GM20000 (cell line): Measurements from ENCODE around the gene ACOX3.

Source experiments
- DNase-seq: peaks from one replicate; pipeline ENCODE4 v3.0.0; 2012; ENCODE audit warnings: low spot score
- TF ChIP-seq, protein P1 (sequence below): IDR thresholded peaks from 2 replicates; pipeline ENCODE4 v1.5.1; 2012; ENCODE audit warnings: mild to moderate bottlenecking, control low read depth; ENCODE audit errors: extremely low read depth, missing control alignments

Gene ACOX3

GRCh38 chr4:8465615-8466611 lies 25.4 kb upstream of the ACOX3 start:
- TF ChIP-seq, protein P1, sequence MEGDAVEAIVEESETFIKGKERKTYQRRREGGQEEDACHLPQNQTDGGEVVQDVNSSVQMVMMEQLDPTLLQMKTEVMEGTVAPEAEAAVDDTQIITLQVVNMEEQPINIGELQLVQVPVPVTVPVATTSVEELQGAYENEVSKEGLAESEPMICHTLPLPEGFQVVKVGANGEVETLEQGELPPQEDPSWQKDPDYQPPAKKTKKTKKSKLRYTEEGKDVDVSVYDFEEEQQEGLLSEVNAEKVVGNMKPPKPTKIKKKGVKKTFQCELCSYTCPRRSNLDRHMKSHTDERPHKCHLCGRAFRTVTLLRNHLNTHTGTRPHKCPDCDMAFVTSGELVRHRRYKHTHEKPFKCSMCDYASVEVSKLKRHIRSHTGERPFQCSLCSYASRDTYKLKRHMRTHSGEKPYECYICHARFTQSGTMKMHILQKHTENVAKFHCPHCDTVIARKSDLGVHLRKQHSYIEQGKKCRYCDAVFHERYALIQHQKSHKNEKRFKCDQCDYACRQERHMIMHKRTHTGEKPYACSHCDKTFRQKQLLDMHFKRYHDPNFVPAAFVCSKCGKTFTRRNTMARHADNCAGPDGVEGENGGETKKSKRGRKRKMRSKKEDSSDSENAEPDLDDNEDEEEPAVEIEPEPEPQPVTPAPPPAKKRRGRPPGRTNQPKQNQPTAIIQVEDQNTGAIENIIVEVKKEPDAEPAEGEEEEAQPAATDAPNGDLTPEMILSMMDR, result no peak
- DNase-seq, result no peak

- no peak for DNase-seq
- TF ChIP-seq, protein P1, result no peak
Observed at GRCh38 chr4:8464381-8464780, 23.9 kb upstream of the ACOX3 start.

GRCh38 chr4:8463811-8464210 lies 23.3 kb upstream of the ACOX3 start:
- TF ChIP-seq, protein P1, result no peak

DNA sequence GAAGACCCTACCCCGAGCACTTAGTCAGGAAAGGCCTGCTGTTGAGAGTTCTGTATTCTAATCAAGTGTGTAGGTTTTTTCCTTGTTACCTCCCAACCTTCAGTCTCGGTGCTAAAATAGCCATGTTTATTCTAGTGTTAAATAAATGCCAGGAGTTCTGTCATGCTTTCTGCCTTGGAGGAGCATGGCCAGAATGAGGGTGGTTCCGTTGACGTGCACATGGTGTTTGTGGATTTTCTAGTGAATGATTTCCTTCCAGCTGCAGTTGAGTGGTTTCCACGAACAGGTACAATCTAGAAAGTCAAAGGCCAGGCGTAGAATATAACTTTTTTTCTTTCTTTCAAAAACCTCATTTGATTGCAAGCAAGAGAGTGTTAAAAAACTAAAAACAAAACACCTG lies 21.1 kb upstream of the ACOX3 start:
- no peak for DNase-seq
- TF ChIP-seq, protein P1, result no peak

More at GRCh38 chr4:8463811-8464210, 23.3 kb upstream of the ACOX3 start:
- no peak for DNase-seq

DNA sequence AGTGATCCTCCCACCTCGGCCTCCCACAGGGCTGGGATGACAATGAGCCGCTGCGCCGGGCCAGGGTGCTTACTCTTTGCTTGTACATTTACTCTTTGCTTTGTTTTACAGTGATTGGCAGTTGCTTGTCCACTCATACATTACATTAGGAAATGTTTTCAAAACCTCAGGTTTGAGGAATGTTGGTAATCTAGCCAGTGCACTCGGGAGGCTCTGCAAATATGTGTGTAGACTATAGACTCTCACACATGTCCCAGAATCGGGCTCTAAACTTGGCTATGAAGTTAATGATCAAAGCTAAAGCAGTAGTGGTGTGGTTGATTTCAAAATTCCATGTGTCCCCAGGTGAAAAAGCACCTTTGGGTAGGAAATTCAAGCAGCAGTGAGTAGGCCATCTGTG lies 20.6 kb upstream of the ACOX3 start:
- TF ChIP-seq, protein P1, result no peak
- DNase-seq, result no peak

DNA sequence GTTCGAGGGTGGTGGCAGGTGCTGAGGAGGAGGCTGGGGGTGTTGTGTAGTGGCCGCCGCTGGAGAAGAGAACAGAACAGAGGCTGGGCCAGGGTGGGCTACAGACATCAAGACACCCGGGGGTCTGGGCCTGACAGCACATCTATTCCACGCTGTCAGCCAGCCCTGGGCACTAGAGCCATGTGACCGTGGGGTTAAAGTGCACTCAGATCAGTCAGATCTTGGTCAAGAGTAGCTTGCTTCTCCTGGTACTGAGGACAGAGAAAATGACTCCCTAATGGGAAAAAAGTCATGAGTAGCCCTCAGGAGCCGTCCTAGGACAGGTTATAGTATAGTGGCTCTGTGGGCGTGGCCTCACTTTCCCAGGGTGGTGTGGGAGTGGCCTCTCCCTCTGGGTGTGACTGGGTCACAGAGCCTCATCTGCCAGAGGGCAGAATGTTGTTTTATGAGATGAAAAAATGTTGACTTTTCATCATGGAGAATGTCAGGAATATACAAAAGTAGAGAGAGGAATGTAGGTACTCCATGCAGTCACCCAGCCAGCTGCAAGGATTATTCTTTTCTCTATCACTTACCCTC lies 19.4 kb upstream of the ACOX3 start:
- no peak for DNase-seq
- TF ChIP-seq, protein P1, result no peak

GRCh38 chr4:8457646-8458252 lies 17.2 kb upstream of the ACOX3 start:
- TF ChIP-seq, protein P1, result no peak
- no peak for DNase-seq
